Lower leg skin (tissue), 3 donors: ENCODE results near the gene PCP4L1.

ENCODE experiments used
- CTCF ChIP-seq, 3 donors: fragments of 450-650 bp; IDR thresholded peaks; one replicate each; pipeline ENCODE4 v1.5.1; 2016; ENCODE audit warnings: antibody characterized with exemption in 3 of 3, mild to moderate bottlenecking in 3 of 3, moderate library complexity in 2 of 3
- POLR2A ChIP-seq, 2 donors: fragments of 450-650 bp; IDR thresholded peaks; one replicate each; pipeline ENCODE4 v1.6.1; 2016 to 2017; ENCODE audit warnings: antibody characterized with exemption in 2 of 2, mild to moderate bottlenecking in 1 of 2, moderate library complexity in 1 of 2

DNA sequence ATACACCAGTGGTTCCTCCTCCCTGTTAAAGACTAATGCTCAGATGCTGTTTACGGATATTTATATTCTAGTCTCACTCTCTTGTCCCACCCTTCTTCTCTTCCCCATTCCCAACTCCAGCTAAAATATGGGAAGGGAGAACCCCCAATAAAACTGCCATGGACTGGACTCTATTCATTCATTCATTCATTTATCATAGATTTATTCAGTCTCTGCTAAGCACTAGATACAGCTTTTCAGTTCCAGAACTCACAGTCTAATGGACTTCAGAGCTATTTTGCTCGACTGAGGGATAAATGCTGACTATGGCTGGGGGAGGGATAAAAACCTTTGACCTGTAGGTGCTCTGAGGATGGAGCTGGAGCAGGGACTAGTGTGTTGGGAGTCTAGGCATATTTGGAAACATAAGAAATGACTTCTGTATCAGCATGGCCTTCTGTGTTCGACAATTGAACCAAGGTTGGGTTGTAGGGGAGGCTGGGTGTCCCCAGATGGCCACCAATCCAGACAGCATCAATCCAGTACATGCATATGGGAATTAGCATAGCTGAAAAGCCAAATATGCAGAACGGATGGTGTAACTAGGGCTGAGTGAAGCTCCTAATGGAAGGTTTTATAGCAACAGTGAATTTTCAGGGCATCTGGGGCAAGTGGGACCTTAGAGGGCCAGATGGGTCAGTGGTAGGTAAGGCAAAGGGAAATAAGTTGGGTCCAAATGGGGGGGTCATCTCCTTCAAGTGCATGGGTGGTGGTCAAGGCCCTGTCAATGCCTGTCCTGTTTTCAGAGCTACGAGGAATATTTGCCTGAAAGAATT is 39.3 kb upstream of the PCP4L1 start:
- TF ChIP-seq CTCF (IDR thresholded peaks at IDR 0.05) = no peak
- no peak for TF ChIP-seq POLR2A (IDR thresholded peaks at IDR 0.05)
